HT1080 (cell line): Measurements from ENCODE around the gene SMYD5. TPM values are rescaled to one million over a fixed set of nuclear protein-coding genes. Genes with fewer than 3 reads are reported as not detected.
"Not testable (repeated sequence)": the region's sequence is repeated elsewhere in the genome, so short reads cannot be mapped to it uniquely, and the experiment has no call there.

Experiments used
- DNase-seq: peaks from one replicate; pipeline ENCODE4 v3.0.0-alpha.2; 2015; ENCODE audit warnings: low read depth
- polyA plus RNA-seq, 2 experiments: library from polyadenylated mRNA; depleted of rRNA; stranded (reverse); fragments of >200 nt; gene quantifications; 2 replicates each; pipeline ENCODE4 v1.2.3, GENCODE V29; 2015
- total RNA-seq: library from RNA; depleted of rRNA; stranded (reverse); fragments of >200 nt; shearing (Covaris generic); gene quantifications from 2 replicates; pipeline ENCODE4 v1.2.3, GENCODE V29; 2014; rRNA removed

SMYD5 gene
- 42.1 and 44.0 TPM in 2 replicates for total RNA-seq
- 25.6 and 26.2 TPM in 2 replicates for polyA plus RNA-seq (2015; cell fraction: cytosol; rRNA removed)
- 35.8 and 36.2 TPM in 2 replicates for polyA plus RNA-seq (2015; cell fraction: nucleus; rRNA removed)

DNA sequence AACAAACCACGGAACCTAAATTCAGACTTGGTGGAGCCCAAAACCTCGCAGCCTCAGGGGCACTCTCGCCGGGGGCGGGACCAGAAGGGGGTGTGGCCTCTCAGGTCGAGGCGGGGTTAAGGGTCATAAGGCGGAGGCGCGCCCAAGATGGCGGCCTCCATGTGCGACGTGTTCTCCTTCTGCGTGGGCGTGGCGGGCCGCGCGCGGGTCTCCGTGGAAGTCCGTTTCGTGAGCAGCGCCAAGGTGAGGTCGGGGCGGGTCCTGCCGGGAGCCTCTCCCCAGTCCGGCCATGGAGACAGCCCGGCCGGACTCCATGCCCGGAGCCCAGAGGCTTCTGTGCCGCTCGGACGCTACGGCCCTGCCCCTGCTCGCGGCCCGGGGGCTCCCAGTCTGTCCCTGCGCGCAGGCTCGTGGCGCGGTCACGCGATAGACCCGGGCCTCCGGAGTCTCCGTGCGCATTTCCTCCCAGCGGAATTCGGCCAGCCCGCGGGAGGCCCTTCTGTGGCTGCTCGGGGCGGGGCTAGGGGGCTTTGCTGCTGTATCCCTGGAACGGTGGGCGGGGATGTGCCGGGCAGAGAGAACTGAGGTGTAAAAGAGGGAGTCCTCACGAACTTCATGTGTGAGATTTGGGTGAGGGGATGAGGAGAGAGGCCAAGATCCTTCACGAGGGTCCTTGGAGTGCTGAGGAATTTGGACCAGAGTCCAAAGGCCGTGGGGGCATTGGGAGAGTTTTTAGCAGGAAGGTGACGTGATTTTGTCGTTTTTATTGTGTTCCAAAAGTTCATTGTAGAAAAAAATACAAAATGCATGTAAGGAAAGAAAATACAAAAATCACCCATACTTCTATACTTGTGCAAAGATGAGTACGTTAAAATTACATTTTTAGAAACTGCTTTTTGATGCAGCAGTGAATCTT, at the start of gene SMYD5:
SMYD5 (plus strand) TSS at position 126 of the 916 bp plus-strand sequence; CDS start at position 148, 22 bp downstream.
- DNase-seq: peak; percentile 76

DNA sequence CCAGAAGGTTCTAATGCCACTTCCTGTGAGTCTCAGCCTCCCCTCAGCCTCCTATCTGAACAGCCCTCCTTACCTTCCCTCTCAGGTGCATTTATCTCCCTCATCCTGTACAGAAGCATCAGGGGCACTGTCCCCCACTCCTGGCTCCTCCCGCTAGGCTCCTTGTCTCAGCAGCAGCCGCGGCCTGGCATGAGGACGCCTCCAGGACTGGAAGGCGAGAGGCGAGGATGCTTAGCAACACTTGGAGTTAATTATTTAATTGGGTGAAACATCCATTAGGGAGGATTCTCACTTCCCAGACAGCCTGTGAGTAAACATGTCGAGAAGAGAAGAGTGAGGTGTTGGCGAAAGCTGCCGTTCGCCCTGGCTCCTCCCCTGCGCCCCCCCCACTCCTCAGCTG, 48.1 kb upstream of the SMYD5 start:
- not testable (repeated sequence) for DNase-seq

DNA sequence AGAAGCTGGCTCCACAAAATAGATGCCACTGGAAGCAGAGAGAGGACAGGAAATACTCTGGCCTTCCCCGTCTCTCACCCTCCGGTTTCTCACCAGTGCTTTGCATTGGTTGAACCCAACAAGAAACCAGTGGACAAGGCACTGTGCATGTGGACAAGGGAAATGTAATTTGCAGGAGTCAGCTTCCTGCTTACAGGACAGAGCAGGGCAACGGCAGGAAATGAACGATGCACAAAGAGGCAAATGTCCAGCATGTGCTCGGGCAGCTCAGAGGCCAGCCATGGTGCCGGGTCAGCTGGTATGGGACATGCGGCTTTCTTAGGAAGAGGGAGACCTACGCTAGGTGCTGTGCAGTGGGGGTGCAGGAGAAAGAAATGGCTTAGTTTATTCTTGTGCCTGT, 47.2 kb upstream of the SMYD5 start:
- not testable (repeated sequence) for DNase-seq

DNA sequence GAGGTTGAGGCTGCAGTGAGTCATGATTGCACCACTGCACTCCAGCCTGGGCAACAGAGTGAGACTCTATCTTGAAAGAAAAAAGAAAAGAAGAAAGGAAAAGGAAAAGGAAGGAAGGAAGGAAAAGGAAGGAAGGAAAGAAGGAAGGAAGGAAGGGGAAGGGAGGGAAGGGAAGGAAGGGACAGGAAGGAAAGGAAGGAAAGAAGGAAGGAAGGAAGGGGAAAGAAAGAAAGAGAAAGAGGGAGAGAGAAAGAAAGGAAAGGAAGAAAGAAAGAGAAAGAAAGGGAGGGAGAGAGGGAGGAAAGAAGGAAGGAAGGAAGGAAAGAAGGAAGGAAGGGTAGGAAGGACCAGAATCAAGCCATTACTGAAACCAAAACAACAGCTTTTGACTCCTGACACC, 45.7 kb upstream of the SMYD5 start:
- not testable (repeated sequence) for DNase-seq

DNA sequence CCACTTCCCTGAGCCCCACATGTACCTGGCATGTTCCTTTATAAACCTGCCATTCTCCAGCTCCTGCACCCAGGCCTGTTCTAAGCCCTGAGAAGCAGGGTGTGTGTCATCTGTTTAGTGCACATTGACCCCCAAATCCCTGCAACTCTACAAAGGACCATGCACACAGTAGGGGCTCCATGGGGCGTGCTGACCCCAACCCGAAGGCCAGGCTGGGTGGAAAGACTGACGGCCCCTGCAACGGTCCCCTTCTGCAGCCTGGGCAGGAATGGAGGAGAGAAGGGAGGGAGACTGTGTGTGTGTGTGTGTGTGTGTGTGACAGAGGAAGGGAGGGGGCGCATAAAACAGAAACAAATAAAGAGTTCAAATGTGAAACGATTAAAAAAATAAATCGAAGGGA, 43.7 kb upstream of the SMYD5 start:
- not testable (repeated sequence) for DNase-seq

DNA sequence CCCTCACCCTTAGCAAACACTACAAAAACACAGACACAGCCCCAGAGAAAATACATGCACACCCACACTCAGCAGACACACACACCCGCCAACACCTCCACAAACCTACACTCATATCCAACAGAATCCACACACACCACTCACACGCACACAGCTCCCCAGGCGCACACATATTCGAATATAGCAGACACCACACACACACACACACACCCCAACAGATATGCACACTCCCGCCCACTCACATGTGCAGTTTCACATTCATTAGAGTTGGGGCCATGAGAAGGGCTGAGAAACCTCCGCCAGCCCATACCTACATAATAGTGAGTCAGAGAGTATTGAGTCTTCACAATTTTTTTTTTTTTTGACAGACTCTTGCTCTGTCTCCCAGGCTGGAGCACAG, 41.1 kb upstream of the SMYD5 start:
- peak; percentile 50 for DNase-seq

DNA sequence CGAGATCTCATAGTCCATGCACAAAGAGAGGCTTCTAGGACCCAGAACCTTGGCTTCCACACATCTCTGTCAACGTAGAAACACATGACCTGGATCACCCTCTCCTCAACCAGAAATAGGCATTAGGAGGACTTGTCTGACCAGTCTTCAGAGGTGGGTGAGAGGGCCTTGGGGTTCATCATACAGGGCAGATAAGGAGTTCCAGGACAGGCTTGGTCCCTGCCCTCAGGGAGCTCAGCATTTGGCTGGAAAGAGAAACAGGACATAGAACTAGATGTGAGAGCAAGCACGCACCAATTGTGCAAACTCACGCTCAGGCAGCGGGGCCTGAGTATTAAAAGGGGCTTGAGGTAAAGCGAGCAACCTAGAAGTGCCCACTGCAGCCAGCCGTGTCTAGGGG, 40.3 kb upstream of the SMYD5 start:
- DNase-seq: no peak

DNA sequence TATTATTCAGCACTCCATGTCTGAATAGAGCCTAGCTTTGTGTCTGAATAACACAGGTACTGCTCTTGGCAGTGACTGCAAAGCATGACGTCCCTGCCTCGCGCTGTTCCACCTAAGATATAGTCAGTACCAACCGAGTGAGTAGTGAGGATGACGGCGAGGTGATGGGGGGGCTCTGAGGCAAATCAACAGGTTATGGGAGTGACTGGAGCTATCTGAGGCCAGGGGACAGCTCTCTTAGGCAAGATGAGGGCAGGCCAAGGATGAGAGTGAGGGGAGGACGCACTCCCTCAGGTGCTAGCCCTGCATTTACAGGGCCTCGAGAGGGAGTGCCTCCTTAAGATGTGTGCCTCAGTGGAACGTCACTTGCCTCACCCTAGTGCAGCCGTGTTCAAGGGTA, 39.8 kb upstream of the SMYD5 start:
- no peak for DNase-seq

DNA sequence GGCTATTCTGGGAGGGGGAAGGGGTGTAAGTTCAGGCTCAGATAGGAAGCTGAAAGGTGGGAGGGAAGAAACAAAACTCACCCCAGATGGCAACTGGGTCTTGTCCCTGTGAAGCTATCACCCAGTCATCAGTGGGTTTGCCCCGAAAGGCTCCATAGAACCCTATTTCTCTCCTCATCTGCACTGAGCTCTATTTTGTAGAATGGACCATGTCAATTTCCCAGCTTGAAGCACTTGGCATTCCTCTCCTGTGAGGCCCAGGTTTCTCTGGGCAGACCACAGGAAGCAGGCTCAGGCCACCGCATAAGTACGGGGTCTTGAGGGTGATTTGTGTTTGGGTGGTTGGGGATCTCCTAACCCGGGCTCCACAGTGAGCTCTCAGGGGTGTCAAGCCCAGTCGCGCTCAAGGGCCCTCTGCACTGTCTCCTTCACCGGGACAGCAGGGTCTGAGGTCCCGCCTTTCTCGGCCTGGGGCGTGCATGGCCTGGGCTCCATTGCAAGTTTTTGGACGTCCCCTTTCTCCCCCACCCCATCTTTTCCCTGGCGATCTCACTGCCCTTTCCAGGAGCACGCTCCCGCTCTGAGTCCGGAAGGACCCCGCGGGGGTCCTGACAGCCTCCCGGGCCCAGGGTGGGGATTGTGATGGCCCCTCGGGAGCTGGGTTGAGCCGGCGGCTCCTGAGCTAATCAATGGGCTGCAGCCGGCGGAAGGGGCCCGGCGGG, 38.9 kb upstream of the SMYD5 start:
- DNase-seq: no peak

DNA sequence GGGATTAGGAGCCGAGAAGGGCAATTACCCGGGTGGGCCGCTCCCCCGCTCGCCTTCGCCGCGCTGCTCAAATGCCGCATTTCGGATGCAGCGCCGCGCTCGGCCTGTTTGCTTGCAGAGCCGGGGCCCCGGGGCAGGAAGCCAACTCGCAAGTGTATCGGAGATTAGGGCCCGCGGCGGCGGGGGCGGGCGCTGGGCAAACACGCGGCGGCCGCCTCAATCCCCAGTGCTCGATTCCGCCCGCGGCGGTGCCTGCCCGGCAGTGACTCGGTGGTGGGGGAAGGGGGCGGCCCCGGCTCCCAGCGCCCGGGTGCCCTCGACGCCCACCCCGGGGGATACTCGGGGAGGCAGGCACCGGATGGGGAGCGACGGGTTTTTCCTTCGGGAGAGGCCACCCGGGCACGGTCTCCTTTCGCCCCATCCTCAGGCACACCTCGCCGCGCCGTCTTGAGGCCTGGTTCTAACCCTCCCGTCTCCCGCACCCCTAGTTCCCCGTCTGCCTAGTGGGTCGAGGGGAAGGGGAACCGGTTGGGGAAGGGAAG, 38.3 kb upstream of the SMYD5 start:
- DNase-seq: no peak

DNA sequence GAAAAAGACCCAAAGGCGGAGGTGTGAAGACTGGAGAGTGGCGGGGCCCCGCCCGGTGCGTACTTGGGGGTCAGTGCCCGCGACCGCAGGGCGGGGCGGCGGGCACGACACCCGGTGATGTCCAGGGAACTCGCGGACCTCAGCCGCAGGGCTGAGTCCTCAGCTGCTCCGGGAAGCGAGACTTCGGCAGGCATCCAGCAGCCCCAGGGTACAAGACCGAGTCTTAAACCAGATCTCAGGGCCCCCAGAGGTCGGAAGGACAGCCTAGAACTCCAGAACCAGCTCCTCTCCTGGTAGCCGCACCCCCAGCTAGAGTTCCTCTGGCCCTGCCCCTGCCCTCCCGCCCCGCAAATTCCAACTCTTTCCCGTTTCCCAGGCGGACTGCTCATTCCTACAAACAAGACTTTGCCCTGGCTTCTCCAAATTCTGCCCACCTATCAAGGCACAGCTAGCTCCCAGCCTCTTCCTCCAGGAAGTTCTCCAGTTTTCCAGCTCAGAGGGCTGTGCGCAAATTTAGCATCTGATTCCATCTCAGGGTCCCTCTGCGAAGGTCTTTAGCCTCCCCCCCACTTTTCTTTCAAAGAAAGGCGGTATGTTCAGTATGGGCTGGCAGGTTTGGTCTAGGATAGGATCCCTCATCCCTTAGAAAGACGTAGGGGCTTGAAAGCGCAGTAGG, 37.7 kb upstream of the SMYD5 start:
- no peak for DNase-seq

DNA sequence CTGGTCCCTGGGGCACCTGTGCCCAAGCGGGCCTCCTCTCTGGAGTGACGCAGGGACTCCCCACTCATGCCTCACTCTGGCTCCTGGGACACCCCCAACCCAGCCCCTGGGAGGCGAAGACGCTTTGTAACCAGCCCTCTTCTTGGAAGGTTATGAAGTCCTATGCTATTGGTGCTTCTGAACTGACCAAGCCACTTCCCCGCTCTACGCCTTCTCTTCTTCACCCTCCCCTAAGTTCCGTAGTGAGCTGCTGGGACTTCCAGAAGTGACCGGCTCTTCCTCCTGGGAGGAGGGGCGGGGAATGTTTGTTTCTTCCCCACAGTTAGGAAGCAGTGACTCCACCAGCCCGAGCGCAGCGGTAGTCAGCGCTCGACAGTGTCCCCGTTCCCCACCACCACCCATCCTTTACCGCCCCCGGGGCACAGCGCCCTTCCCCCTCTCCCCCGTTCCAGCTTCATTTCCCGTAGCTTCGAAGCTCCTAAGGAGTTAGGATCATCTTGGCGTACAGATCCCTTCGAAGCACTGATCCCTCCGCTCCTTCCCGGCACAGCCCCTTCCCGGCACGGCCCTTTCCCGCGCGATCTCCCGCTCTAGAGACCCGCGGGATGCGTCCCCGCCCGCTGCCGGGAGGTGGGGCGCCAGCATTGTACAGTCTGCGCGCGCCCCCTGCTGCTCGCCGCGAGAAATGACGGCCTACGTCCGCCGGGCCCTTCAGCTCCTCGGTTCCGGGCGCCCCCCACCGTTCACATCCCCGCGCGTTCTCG, 37.0 kb upstream of the SMYD5 start:
- peak; percentile 83 for DNase-seq

DNA sequence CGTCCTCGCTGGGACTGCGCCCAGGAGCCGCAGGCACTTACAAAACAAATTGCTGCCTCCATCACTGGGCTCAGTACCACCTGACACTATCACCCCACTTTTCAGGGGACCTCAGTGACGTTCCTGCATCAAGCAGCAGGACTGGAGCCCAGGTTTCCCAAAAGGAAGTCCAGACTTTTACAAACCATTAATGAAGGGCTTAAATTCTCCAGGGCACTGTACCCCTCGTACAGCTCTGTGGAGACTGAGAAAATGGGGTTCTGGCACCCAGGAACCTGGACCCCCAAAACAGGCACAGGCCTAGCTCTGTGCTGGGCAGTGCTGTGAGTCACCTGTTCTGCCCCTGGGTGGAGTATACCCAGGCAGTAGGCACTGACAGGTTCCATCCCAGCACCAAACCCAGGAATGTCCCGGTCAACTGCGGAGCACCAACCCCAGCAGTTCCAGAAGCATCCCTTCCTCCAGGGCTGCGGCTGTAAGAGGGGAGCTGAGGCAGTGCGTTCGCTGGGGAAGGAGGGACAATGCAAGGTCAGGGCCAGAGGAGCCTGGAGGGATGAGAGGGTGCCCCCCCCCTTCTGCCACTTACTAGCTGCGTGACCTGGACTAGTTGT, 36.3 kb upstream of the SMYD5 start:
- no peak for DNase-seq

DNA sequence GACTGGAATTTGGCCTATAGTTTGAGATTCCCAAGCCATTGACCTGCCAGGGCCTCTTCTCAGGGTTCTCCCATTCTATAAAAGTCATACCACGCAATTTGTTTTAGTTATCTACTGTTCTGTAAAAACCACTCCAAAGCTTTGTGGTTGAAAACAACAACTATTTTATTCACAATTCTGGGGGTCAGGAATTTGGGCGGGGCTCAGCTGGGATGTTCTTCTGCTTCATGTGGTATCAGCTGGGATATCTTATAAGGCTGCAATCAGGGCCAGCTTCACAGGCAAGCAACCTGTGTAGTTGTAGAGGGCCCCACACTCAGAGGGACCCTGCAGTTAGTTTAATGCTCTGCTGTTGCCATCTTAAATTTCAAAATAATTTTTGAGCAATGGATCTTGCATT, 28.1 kb upstream of the SMYD5 start:
- DNase-seq: no peak

DNA sequence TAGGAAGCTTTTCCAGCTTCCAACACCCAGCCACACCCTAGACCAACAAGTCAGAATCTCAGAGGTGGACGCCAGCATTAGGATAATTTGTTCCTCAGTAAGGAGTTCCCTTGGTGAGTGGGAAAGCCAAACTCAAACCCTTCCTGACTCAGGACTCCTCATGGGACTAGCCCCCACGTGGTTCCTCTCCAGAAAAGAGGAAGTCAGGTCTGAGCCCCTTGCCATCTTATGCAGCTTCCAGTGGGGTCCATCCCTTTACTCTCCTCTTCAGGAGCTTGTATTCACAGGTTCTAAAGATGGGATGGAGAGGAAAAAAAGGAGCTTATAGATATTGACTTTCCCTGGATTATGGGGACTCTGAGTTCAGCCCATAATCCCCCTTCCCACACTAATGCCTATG, 26.5 kb upstream of the SMYD5 start:
- no peak for DNase-seq

DNA sequence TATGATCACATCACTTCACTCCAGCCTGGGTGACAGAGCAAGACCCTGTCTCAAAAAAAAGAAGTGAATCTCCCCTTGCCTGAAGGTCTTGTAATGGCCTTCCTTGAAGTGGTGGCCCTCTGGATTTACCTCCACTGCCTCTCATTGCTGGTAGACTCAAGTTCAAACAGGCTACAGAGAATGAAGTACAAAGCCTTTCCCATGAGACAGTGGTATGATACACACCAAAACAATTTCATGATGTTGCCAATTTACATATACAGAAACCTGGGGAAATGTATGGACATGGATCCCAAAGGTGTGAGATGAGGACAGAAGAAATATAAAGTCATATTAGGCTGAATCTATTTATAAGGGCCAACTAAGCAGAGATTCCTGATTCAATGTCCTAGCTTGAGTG, 16.5 kb upstream of the SMYD5 start:
- no peak for DNase-seq

DNA sequence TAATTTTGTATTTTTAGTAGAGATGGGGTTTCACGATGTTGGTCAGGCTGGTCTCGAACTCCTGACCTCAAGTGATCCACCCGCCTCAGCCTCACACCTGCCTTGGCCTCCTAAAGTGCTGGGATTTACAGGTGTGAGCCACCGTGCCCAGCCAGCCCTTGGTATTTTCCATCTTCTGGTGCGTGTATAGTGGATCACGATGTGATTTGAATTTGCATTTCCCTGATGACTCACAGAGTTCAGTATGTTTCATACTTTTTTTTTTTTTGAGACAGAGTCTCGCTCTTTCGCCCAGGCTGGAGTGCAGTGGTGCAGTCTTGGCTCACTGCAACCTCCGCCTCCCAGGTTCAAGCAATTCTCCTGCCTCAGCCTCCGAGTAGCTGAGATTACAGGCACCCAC, 13.8 kb upstream of the SMYD5 start:
- DNase-seq: peak; percentile 39

DNA sequence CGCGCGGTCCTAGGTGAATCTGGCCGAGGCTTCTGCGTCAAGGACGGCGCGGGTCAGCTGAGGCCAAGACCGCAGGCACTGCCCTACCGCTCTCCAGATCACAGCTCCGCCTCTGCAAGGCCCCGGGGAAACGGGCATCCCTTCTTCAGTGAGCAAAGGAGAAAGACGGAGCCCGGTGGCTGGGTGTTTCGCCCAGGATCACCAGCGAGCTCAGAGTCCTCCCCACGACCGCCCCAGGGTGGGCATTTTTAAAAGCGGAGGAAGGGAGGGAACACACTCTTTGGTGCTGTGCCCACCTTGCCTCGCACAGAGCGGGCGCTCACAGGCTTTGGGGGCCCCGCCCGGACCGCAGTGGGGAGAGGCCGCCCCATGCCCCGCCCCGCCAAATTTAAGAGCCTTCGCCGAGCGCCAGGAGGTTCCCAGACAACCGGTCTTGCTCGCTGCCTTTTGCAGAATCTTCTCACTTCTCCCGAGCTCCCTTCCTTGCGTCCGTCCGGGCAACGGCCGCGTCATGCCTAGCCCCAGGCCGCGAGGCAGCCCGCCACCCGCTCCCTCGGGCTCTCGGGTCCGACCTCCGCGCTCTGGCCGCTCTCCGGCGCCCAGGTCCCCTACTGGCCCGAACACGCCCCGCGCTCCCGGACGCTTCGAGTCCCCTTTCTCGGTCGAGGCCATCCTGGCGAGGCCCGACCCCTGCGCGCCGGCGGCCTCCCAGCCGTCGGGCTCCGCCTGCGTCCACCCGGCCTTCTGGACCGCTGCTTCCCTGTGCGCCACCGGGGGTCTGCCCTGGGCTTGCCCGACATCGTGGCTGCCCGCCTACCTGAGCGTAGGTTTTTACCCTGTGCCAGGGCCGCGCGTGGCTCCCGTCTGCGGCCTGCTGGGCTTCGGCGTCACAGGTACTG, 11.6 kb upstream of the SMYD5 start, which contains the start of gene NOTO:
NOTO (plus strand) TSS at position 419 of the 899 bp plus-strand sequence; CDS start at position 512, 93 bp downstream.
- no peak for DNase-seq
